WTC11 (cell line): ENCODE measurements around the gene HSPB6. TPM values are rescaled to one million over a fixed set of nuclear protein-coding genes. Genes with fewer than 3 reads are reported as not detected.

ENCODE experiments used
- ATAC-seq: fragments of 200-7000 bp; cut with Tn5 transposase; 2 replicates; pipeline ENCODE4 v1.10.0; 2021; ENCODE audit warnings: mild to moderate bottlenecking, moderate library complexity
- Bru-seq: library from RNA; stranded (reverse); fragments of 400-500 nt; gene quantifications from one replicate; lab custom pipeline; 2021; lab: Mats Ljungman, UMichigan
- CTCF ChIA-PET: fragments of 300-600 bp; sonication (Branson Sonifier 250); formaldehyde crosslinking; loops from one replicate; lab custom pipeline; 2021; ENCODE audit warnings: antibody characterized with exemption; lab: Charles Lee
- POLR2A ChIA-PET: fragments of 350-600 bp; sonication (Branson Sonifier 250); formaldehyde crosslinking; loops from one replicate; lab custom pipeline; 2021; ENCODE audit warnings: antibody characterized with exemption; lab: Charles Lee
- DNase-seq: peaks from one replicate; pipeline ENCODE4 v3.0.0; 2021; ENCODE audit warnings: low spot score
- H3K27ac Mint-ChIP-seq: 2 replicates; pipeline ENCODE4 v1.8.0; 2021; ENCODE audit warnings: mixed read lengths
- H3K27me3 Mint-ChIP-seq: 2 replicates; pipeline ENCODE4 v1.8.0; 2021; ENCODE audit warnings: low read depth, mild to moderate bottlenecking, moderate library complexity, mixed read lengths
- H3K36me3 Mint-ChIP-seq: 2 replicates; pipeline ENCODE4 v1.8.0; 2021; ENCODE audit warnings: mixed read lengths
- H3K4me1 Mint-ChIP-seq: 2 replicates; pipeline ENCODE4 v1.8.0; 2022; ENCODE audit warnings: mixed read lengths
- H3K4me3 Mint-ChIP-seq: 2 replicates; pipeline ENCODE4 v1.8.0; 2021; ENCODE audit warnings: mild to moderate bottlenecking, moderate library complexity, mixed read lengths
- H3K9me3 Mint-ChIP-seq: 2 replicates; pipeline ENCODE4 v1.8.0; 2021; ENCODE audit warnings: mixed read lengths
- FOXP1 ChIP-seq: sonication (generic); formaldehyde crosslinking; IDR thresholded peaks from 2 replicates; pipeline ENCODE4 v1.8.0; 2022; ENCODE audit warnings: missing genetic modification reagents, mild to moderate bottlenecking, moderate library complexity, borderline replicate concordance
- RELA ChIP-seq: sonication (generic); formaldehyde crosslinking; IDR thresholded peaks from 2 replicates; pipeline ENCODE4 v1.8.1; 2022; ENCODE audit warnings: missing genetic modification reagents, mild to moderate bottlenecking, borderline replicate concordance
- SMAD4 ChIP-seq: sonication (generic); formaldehyde crosslinking; IDR thresholded peaks from 2 replicates; pipeline ENCODE4 v1.8.0; 2022; ENCODE audit warnings: mild to moderate bottlenecking, missing genetic modification reagents
- TEAD1 ChIP-seq: sonication (generic); formaldehyde crosslinking; IDR thresholded peaks from 2 replicates; pipeline ENCODE4 v1.8.0; 2022; ENCODE audit warnings: mild to moderate bottlenecking, missing genetic modification reagents
- long read RNA-seq, 3 experiments: library from RNA in 1 of 3; library from capped mRNA in 1 of 3; library from polyadenylated mRNA in 1 of 3; unstranded in 2 of 3; stranded (forward) in 1 of 3; transcript quantifications; one replicate each; pipeline ENCODE4 v2.0.0, GENCODE V29; 2021
- total RNA-seq: library from RNA; stranded (reverse); gene quantifications from 3 replicates; pipeline ENCODE4 v1.2.3, GENCODE V29; 2021
- TF ChIP-seq, protein P1 (sequence below): sonication (generic); formaldehyde crosslinking; IDR thresholded peaks from 2 replicates; pipeline ENCODE4 v1.8.0; 2022; ENCODE audit warnings: mild to moderate bottlenecking, missing genetic modification reagents
- TF ChIP-seq, protein P2 (sequence below): sonication (generic); formaldehyde crosslinking; IDR thresholded peaks from 2 replicates; pipeline ENCODE4 v1.8.1; 2023; ENCODE audit warnings: mild to moderate bottlenecking, missing genetic modification reagents
- TF ChIP-seq, protein P3 (sequence below): sonication (generic); formaldehyde crosslinking; IDR thresholded peaks from 2 replicates; pipeline ENCODE4 v1.8.1; 2022; ENCODE audit warnings: missing genetic modification reagents, borderline replicate concordance
- TF ChIP-seq, protein P4 (sequence below): sonication (generic); formaldehyde crosslinking; IDR thresholded peaks from 2 replicates; pipeline ENCODE4 v1.8.1; 2023; ENCODE audit warnings: mild to moderate bottlenecking, moderate library complexity, missing genetic modification reagents
- TF ChIP-seq, protein P5 (sequence below): fragments of 250-450 bp; sonication (Bioruptor Pico); conservative IDR thresholded peaks from 2 replicates; pipeline ENCODE4 v1.9.0; 2021; ENCODE audit warnings: mild to moderate bottlenecking

The HSPB6 gene, protein sequence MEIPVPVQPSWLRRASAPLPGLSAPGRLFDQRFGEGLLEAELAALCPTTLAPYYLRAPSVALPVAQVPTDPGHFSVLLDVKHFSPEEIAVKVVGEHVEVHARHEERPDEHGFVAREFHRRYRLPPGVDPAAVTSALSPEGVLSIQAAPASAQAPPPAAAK
- total RNA-seq = 1.4 to 2.5 TPM (median 1.7 TPM) in 3 replicates
- Bru-seq, nascent RNA = percentile 21 among the genes with signal in this experiment
- long read RNA-seq, experiment 1, partial matches to known transcripts = 1 of 8 reads
- long read RNA-seq, experiment 1, other reads (novel, unspliced or antisense) = 3 of 8 reads
- long read RNA-seq, experiment 2, partial matches to known transcripts = 0 of 1 reads
- long read RNA-seq, experiment 2, other reads (novel, unspliced or antisense) = 0 of 1 reads
- long read RNA-seq, experiment 3 = 0 reads

DNA sequence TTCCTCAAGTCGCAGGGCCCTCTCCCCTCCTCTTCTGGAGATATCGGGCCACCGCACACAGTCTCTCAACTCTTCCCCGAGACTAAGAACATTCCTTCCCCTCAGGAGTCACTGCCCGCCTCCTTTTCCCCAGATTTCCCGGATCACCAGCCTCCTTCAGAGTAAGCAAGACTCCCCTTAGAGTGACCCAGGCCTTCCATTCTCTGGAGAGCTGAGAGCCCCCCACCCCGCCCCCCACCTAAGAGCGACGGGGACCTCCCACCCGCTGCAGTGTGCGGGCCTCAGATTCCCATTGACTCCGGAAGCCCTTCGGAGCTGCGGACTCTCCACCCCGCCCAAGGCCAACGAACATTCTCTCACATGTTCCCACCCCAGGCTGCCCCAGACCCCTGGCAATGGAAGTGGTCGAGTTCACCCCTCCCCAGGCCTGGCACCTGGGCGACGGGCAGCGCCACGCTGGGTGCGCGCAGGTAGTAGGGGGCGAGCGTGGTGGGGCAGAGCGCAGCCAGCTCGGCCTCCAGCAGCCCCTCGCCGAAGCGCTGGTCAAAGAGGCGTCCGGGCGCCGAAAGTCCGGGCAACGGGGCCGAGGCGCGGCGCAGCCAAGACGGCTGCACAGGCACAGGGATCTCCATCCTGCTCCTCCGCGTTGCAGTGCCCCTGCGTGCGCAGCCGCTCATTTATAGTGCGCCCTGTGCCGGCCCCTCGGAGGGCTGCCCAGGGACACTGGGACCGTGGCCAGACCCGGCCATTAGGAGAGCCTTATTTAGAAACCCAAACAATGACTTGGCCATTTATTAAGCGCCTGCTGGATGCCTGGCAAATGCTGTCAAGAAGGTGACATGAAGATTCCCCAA, at the start of gene HSPB6:
HSPB6 (minus strand) TSS at position 653 of the 854 bp plus-strand sequence; CDS start at position 632, 21 bp downstream.
- DNase-seq = peak; percentile 57
- Mint-ChIP-seq H3K9me3 (no peaks in the 10 kb centered on the region), H3K27ac (peak within 1 kb of the TSS; percentile 82), H3K27me3 (peaks cover 23% of the 10 kb centered on the region), H3K36me3 (peaks cover 5% of the 10 kb centered on the region; the same call in 1 of the 2 replicates), H3K4me3 (peak within 1 kb of the TSS; percentile 94), H3K4me1 (peaks cover 16% of the 10 kb centered on the region)
- ChIA-PET CTCF (interaction anchor here (0.6 to 2.9 kb wide), 11 partner anchors 8 to 298 kb away, joined by 3 to 13 read pairs (median 3); partner anchors contain the start of genes LIN37, PSENEN, U2AF1L4 and WDR62), POLR2A (interaction anchor here (1.0 to 2.5 kb wide), 4 partner anchors 8 to 28 kb away, joined by 4 to 13 read pairs (median 8); partner anchors contain the start of genes LIN37, PSENEN and U2AF1L4)
- TF ChIP-seq FOXP1 (CRISPR knock-in tag) (0 out of 2 replicates have a peak, but pooled peaks have one; percentile 18), TEAD1 (CRISPR knock-in tag) (no peak)
- ATAC-seq = peak; percentile 2; the same call in 1 of the 2 replicates

DNA sequence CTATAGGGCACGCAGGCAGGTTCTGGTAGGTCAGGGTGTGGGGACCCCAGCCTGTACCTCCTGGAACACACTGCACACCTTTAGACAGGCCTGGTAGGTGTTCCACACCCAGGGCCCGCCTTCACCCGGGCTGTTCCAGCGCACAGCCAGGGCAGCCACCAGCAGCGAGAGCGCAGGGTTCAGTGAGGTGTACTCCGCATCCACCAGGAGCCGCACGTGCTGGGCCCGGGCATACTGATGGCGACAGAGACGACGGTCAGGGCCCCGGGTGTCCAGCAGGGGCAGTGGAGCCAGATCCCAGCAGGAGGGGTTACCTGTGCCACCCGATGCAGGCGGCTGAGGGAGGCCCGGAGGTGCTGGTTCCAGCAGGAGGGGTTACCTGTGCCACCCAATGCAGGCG, 49.8 kb upstream of the HSPB6 start:
- no peaks in the 10 kb centered on the region for H3K9me3 Mint-ChIP-seq
- ATAC-seq (no peak; the same call in 1 of the 2 replicates), DNase-seq (no peak)
- H3K4me3 Mint-ChIP-seq = no peak overlapping the region
- TF ChIP-seq RELA (CRISPR knock-in tag) (no peak), TEAD1 (CRISPR knock-in tag) (no peak), SMAD4 (CRISPR knock-in tag) (no peak)
- TF ChIP-seq, protein P1, sequence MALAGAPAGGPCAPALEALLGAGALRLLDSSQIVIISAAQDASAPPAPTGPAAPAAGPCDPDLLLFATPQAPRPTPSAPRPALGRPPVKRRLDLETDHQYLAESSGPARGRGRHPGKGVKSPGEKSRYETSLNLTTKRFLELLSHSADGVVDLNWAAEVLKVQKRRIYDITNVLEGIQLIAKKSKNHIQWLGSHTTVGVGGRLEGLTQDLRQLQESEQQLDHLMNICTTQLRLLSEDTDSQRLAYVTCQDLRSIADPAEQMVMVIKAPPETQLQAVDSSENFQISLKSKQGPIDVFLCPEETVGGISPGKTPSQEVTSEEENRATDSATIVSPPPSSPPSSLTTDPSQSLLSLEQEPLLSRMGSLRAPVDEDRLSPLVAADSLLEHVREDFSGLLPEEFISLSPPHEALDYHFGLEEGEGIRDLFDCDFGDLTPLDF (CRISPR knock-in tag) = no peak
- TF ChIP-seq, protein P2, sequence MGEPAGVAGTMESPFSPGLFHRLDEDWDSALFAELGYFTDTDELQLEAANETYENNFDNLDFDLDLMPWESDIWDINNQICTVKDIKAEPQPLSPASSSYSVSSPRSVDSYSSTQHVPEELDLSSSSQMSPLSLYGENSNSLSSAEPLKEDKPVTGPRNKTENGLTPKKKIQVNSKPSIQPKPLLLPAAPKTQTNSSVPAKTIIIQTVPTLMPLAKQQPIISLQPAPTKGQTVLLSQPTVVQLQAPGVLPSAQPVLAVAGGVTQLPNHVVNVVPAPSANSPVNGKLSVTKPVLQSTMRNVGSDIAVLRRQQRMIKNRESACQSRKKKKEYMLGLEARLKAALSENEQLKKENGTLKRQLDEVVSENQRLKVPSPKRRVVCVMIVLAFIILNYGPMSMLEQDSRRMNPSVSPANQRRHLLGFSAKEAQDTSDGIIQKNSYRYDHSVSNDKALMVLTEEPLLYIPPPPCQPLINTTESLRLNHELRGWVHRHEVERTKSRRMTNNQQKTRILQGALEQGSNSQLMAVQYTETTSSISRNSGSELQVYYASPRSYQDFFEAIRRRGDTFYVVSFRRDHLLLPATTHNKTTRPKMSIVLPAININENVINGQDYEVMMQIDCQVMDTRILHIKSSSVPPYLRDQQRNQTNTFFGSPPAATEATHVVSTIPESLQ (CRISPR knock-in tag) = no peak
- TF ChIP-seq, protein P3, sequence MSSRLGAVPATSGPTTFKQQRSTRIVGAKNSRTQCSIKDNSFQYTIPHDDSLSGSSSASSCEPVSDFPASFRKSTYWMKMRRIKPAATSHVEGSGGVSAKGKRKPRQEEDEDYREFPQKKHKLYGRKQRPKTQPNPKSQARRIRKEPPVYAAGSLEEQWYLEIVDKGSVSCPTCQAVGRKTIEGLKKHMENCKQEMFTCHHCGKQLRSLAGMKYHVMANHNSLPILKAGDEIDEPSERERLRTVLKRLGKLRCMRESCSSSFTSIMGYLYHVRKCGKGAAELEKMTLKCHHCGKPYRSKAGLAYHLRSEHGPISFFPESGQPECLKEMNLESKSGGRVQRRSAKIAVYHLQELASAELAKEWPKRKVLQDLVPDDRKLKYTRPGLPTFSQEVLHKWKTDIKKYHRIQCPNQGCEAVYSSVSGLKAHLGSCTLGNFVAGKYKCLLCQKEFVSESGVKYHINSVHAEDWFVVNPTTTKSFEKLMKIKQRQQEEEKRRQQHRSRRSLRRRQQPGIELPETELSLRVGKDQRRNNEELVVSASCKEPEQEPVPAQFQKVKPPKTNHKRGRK (CRISPR knock-in tag) = no peak
- TF ChIP-seq, protein P4, sequence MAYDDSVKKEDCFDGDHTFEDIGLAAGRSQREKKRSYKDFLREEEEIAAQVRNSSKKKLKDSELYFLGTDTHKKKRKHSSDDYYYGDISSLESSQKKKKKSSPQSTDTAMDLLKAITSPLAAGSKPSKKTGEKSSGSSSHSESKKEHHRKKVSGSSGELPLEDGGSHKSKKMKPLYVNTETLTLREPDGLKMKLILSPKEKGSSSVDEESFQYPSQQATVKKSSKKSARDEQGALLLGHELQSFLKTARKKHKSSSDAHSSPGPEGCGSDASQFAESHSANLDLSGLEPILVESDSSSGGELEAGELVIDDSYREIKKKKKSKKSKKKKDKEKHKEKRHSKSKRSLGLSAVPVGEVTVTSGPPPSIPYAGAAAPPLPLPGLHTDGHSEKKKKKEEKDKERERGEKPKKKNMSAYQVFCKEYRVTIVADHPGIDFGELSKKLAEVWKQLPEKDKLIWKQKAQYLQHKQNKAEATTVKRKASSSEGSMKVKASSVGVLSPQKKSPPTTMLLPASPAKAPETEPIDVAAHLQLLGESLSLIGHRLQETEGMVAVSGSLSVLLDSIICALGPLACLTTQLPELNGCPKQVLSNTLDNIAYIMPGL (CRISPR knock-in tag) = no peak
- TF ChIP-seq, protein P5, sequence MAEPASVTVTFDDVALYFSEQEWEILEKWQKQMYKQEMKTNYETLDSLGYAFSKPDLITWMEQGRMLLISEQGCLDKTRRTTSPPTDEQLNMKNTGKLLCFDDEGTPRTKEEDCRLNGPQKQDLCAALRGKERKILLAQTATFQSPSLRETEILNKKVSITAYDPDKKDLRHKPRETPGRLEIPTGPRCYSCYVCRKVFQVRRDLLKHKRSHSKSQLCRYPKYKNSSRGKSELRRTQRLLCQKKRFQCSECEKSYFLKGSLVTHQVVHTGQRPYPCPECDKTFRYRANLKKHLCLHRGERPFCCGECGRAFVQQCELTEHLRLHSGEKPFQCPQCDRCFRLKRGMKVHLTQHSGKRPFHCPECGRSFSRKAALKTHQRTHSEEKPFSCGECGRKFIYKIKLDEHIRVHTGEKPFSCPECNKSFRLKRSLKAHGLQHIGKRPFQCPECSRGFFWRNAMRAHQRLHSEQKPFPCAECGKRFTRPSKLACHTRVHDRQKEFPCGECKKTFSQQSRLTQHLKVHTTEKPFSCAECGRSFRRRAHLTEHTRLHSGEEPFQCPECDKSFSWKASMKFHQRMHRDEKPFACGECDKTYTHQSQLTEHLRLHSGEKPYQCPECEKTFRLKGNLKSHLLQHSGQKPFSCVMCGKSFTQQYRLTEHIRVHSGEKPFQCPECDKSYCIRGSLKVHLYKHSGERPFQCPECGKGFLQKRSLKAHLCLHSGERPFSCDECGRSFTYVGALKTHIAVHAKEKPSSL = no peak
- peaks cover 2% of the 10 kb centered on the region for H3K4me1 Mint-ChIP-seq
- no peaks in the 10 kb centered on the region for H3K36me3 Mint-ChIP-seq
- ChIA-PET POLR2A (no interaction called here), CTCF (no interaction called here)
- no peak overlapping the region for H3K27ac Mint-ChIP-seq
- peaks cover 22% of the 10 kb centered on the region for H3K27me3 Mint-ChIP-seq
